GM12873 (cell line): ENCODE measurements around the gene CHMP5.

Experiments
- TF ChIP-seq, protein P1 (sequence below): IDR thresholded peaks from 2 replicates; pipeline ENCODE4 v1.5.1; 2012; ENCODE audit warnings: low read depth, mild to moderate bottlenecking, moderate library complexity, low read length, control low read depth; ENCODE audit not compliant: insufficient read depth; ENCODE audit errors: missing control alignments

The CHMP5 gene

DNA sequence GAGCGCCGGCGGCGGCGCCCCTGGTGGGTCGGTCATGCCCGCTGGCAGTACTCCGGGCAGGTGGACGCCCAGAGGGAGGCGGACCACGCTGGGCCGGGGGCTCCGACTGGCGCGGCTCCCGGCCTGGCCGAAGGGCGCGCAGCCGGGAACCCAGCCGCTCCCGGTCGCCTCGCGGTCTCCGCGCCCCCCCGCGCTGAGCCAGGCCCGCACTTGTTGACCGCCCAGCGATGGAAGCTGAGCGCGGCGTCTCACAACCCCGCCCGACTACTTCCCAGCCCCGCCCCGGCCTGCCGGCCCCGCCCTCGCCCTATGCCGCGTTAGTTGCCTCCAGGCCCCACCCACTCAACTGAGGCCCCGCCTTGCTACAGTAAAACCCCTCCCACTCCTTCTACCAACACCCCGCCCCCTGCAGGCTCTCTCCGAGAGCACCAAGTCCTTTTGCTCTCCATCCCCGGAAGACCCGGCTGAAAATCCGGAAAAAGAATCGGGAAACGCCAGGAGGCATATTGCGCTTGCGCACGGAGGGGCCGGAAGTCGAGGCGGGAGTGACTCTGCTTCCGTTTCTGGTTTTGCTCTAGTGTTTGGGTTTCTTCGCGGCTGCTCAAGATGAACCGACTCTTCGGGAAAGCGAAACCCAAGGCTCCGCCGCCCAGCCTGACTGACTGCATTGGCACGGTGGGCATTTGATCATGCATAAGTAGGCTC is at the start of gene CHMP5, which contains the start of gene BAG1:
Gene CHMP5 (plus strand): TSS at position 577 of the 705 bp plus-strand sequence. CDS start 30 bp downstream, at position 607.
Gene BAG1 (minus strand): TSS at position 236 of the 705 bp plus-strand sequence.
- TF ChIP-seq, protein P1, sequence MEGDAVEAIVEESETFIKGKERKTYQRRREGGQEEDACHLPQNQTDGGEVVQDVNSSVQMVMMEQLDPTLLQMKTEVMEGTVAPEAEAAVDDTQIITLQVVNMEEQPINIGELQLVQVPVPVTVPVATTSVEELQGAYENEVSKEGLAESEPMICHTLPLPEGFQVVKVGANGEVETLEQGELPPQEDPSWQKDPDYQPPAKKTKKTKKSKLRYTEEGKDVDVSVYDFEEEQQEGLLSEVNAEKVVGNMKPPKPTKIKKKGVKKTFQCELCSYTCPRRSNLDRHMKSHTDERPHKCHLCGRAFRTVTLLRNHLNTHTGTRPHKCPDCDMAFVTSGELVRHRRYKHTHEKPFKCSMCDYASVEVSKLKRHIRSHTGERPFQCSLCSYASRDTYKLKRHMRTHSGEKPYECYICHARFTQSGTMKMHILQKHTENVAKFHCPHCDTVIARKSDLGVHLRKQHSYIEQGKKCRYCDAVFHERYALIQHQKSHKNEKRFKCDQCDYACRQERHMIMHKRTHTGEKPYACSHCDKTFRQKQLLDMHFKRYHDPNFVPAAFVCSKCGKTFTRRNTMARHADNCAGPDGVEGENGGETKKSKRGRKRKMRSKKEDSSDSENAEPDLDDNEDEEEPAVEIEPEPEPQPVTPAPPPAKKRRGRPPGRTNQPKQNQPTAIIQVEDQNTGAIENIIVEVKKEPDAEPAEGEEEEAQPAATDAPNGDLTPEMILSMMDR = peak; percentile 15

DNA sequence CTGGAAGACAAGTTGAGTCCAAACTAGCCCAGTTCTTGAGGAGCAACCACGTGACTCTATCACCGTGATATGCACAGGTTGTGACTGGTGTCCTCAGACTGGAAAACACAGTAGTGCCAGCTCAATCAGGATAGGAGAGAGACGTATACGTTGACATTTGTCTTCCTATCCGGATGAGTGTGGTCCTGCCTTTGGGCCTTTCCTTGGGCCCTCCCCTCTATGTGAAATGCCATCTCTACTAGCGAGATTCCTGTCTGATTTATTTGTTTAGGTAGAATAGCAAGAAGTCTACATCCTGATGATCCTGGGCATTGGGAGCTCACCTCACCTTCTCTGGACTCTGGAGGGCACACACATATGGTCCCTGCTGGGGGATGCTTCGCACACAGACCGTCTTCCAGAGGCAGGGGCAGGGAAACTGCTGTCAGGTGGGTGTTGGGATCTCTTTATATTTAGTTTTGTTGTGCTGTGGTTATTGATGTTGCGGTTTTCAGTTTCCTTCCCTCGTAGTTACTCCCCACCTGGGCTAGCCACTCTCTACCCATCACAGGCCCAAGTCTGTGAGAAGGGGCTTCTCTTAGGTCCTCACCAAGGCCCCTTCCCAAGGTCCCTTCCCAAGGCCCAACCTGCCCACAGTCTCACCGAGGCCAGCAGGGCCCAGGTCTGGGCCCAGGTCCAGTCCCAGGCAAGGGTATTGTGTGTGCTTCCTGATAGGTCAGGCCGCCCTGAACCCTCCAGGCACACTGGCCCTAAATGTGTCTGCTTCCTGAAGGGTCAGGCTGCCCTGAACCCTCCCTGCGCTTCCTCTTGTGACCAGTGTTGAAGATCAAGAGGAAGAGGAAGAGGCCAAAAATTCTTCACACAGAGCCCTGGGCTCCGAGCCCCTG is 43.9 kb upstream of the CHMP5 start:
- TF ChIP-seq, protein P1 = no peak

DNA sequence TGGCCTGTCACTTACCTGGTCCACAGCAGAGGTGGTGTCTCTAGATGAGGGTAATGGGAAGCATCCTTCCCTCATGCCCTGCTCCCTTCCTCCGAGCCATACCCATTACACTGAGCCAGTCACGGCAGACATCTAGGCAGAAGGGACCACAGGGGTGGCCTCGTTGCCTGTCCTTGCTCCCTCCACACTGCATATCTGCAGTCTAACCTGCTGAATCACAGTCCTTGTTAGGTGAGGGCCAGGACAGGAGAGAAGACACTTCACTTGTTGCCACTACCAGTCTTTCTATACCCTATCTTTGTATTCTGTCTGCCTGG is 43.3 kb upstream of the CHMP5 start:
- TF ChIP-seq, protein P1 = no peak

DNA sequence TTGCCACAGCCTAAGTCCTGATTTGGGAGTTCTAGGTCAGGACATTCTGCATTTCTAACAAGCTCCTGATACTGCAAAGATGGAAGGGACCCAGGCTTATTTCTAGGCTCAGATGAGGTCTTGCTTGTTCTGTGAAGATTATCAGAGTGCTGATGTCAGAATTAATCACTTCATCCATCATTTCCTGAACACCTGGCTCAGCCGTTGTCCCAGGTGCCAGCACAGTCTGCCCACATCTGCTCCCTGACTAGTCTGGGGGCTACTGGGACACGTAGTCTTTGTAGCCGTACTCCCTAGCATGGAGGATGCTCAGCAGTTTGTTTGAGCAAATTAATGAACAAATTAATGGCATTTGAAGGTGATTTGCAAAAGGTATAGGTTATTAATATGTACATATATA is 42.8 kb upstream of the CHMP5 start:
- TF ChIP-seq, protein P1 = no peak

DNA sequence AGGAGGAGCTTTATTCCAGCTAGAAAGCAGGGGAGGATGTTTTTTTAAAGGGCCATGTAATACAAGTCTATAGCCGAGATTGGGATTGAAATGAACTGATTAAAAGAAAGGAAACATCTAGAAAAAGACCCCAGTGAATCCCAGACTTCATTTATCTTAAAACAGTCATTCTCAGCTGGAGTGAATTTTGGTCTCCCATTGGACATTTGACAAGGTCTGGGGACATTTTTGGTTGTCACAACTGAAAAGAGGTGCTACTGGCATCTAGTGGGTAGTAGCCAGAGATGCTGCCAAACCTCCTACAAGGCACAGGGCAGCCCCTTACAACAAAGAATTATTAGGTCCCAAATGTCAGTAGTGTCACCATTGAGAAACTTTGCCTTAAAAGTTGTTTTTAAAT is 41.2 kb upstream of the CHMP5 start:
- TF ChIP-seq, protein P1 = peak; percentile 51

DNA sequence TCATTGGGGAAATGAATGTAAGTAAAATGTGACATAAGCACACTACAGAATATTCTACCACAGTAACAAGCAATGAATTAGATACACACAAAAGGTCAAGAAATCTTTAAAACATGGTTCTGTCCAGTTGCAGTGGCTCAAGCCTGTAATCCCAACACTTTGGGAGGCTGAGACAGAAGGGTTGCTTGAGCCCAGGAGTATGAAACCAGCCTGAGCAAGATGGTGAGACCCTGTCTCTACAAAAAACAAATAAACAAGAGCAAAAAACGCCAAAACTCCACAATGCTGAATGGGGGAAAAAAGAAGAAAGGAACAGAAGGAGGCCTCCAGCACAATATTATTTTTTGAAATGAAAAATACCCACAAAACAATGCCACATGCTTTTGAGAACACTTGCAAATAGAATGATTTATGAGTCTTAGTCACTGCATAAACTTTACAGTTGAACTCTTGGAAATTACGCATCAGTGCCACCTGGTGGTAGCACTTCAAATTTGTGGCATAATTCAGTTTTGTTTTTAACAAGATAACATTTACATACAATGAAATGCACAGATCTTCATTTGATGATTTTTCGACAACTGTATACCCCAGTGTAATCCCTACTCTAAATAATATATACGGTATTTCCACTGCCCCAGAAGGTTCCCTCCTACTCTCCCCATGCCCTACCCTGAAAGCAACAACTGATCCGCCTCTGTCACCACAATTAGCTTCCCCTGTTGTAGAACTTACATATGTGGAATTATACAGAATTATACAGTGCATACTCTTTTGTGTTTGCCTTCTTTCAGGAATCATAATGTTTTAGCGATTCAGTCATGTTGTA is 39.3 kb upstream of the CHMP5 start:
- TF ChIP-seq, protein P1 = peak; percentile 62
